AG04449 (cell line): ENCODE data around the gene EYA4.

Source experiments
- CTCF ChIA-PET: fragments of 350-600 bp; formaldehyde crosslinking; extraction: SDS; loops from one replicate; lab custom pipeline; 2021; ENCODE audit warnings: antibody characterized with exemption; lab: Yijun Ruan, JAX
- POLR2A ChIA-PET: fragments of 400-600, 350-600 bp; formaldehyde crosslinking; extraction: SDS; loops from one replicate; lab custom pipeline; 2020; ENCODE audit warnings: antibody characterized with exemption, inconsistent platforms; lab: Yijun Ruan, JAX
- DNase-seq: peaks from one replicate; pipeline ENCODE4 v3.0.0-alpha.2; 2010; ENCODE audit warnings: low read depth, low spot score
- H3K4me3 ChIP-seq: 2 replicates; pipeline ENCODE4 v1.5.1; 2011; ENCODE audit warnings: low read depth, mild to moderate bottlenecking, control low read depth, low read length
- CTCF ChIP-seq: IDR thresholded peaks from one replicate; pipeline ENCODE4 v1.5.1; 2011; ENCODE audit warnings: mild to moderate bottlenecking, moderate library complexity, low read length, control low read depth, inconsistent platforms; ENCODE audit not compliant: insufficient read depth; ENCODE audit errors: missing control alignments

The EYA4 gene

GRCh38 chr6:133526436-133526835 lies 285.3 kb downstream of the EYA4 start:
- TF ChIP-seq CTCF, result no peak
- H3K4me3 ChIP-seq, result no peak overlapping the region
- POLR2A ChIA-PET, result no interaction called here
- DNase-seq, result no peak
- CTCF ChIA-PET, result interaction anchor here (1.2 kb wide), 1 partner anchor 14 kb away, joined by 3 read pairs; no protein-coding TSS in a partner anchor

- TF ChIP-seq CTCF, result no peak
- CTCF ChIA-PET, result no interaction called here
- no peak overlapping the region for H3K4me3 ChIP-seq
- no peak for DNase-seq
- POLR2A ChIA-PET, result no interaction called here
These were observed 287.4 kb downstream of the EYA4 start for GRCh38 chr6:133528566-133528965.

- ChIA-PET POLR2A (no interaction called here), CTCF (interaction anchor here (0.7 to 1.1 kb wide), 6 partner anchors 20 to 702 kb away, joined by 3 to 4 read pairs (median 3); no protein-coding TSS in a partner anchor)
- no peak for DNase-seq
- H3K4me3 ChIP-seq, result no peak overlapping the region
- no peak for TF ChIP-seq CTCF
These were observed 291.8 kb downstream of the EYA4 start for GRCh38 chr6:133532908-133533307.

GRCh38 chr6:133539502-133540259 lies 298.5 kb downstream of the EYA4 start:
- TF ChIP-seq CTCF, result no peak
- CTCF ChIA-PET, result interaction anchor here (0.8 to 1.5 kb wide), 4 partner anchors 13 to 298 kb away, joined by 3 to 4 read pairs (median 3); no protein-coding TSS in a partner anchor
- H3K4me3 ChIP-seq, result no peak overlapping the region
- POLR2A ChIA-PET, result no interaction called here
- no peak for DNase-seq

- no peak for TF ChIP-seq CTCF
- H3K4me3 ChIP-seq, result no peak overlapping the region
- DNase-seq, result no peak
- ChIA-PET POLR2A (no interaction called here), CTCF (interaction anchor here (1.1 to 1.5 kb wide), 2 partner anchors 12 to 27 kb away, joined by 3 to 4 read pairs; no protein-coding TSS in a partner anchor)
These were observed 299.2 kb downstream of the EYA4 start for GRCh38 chr6:133540361-133540760.

GRCh38 chr6:133541040-133541439 lies 299.9 kb downstream of the EYA4 start:
- H3K4me3 ChIP-seq, result no peak overlapping the region
- CTCF ChIA-PET, result interaction anchor here (0.7 to 1.1 kb wide), 3 partner anchors 11 to 376 kb away, joined by 3 to 4 read pairs (median 3); no protein-coding TSS in a partner anchor
- POLR2A ChIA-PET, result no interaction called here
- TF ChIP-seq CTCF, result no peak
- DNase-seq, result no peak
